Measurements from ENCODE around the gene CCDC171.
"Not testable (repeated sequence)": the region's sequence is repeated elsewhere in the genome, so short reads cannot be mapped to it uniquely, and the experiment has no call there.

CCDC171 gene

DNA sequence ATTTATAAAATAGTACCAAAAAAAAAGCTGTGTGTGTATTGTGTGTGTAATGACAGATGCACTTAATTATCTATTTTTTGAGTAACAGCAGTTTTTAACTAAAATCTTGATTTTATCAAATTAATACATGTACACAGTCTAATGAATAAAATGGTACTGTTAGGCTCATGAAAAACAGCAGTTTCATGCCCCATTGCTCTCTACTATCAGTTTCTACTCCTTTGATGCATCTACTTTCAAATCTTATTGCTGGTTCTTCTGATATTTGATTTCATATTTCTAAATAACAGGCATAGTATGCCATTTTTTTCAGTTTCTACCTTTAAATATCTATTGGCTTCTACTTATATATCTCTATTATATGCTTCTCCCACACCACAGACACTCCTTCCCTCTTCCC is 117.4 kb downstream of the CCDC171 start:
- H3K27ac ChIP-seq = no peak overlapping the region
- no peak for DNase-seq (ENCODE audit: low read depth, low spot score)

DNA sequence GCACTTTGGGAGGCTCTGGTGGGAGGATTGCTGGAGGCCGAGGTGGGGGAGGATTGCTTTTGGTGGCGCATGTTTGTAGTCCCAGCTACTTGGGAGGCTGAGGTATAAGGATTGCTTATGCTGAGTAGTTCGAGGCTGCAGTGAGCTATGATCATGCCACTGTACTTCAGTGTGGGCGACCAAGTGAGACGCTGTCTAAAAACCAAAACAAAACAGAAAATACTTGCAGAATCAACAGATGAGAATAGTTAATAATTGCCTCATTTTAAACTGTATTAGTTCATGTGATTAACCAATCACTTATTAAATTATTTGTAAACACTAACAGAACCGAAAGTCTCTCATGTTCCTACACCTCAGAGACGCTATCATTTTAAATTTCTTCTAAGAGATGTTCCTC is 118.1 kb downstream of the CCDC171 start:
- no peak for DNase-seq (ENCODE audit: low read depth, low spot score)
- H3K27ac ChIP-seq = no peak overlapping the region

DNA sequence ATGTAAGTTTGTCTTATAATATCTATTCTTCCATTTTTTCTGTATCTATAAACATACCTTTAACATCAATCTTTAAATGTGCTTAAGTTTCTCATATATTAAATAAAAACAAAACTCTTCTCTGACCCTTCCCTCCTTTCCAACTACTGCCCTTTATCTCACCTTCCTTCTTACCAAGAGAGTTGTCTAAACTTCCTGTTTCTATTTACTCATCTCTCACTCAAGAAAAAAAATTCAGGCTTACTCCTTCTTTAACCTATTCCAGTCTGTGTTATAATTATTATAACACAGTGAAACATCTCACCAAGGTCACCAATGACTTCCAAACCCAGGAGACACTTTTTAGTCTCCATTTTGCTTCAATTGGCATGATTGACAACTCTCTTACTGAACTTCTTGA is 140.9 kb downstream of the CCDC171 start:
- no peak overlapping the region for H3K27ac ChIP-seq
- no peak for DNase-seq (ENCODE audit: low read depth, low spot score)

DNA sequence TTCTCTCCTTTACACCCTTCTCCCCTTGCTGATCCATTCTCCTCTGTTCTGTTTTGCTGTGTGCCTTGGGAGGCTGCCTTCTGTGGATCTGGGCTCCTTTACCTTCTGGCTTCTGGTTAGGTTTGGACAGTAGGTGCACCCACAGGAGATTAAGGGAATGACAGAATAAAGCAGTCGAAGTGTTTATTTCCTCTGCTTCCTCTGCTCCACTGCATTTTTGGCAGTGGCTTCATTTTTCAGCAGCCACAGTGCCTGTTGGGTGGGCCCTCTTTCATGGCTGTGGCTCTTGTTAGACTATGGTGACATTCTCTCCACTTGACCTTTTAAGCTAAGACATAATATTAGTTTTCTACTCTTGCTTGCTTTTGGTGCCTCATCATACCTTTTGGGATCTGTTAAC is 144.1 kb downstream of the CCDC171 start:
- DNase-seq (ENCODE audit: low read depth, low spot score) = no peak
- no peak overlapping the region for H3K27ac ChIP-seq

DNA sequence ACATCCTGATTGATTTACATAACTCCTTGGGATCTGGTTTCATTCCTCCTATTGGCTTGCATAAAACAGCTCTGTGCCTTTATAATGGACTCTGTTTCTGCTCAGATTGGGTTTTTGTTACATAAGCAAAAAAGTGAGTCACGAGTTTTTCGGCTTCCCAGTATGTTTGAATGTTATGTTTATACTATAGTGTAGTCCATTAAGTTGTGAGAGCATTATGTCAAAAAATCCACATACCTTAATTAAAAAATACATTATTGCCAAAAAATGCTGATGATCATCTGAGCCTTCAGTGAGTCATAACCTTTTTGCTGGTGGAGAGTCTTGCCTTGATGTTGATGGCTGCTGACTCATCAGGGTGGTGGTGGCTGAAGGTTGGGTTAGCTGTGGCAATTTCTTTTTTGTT is 144.6 kb downstream of the CCDC171 start:
- H3K27ac ChIP-seq = no peak overlapping the region

DNA sequence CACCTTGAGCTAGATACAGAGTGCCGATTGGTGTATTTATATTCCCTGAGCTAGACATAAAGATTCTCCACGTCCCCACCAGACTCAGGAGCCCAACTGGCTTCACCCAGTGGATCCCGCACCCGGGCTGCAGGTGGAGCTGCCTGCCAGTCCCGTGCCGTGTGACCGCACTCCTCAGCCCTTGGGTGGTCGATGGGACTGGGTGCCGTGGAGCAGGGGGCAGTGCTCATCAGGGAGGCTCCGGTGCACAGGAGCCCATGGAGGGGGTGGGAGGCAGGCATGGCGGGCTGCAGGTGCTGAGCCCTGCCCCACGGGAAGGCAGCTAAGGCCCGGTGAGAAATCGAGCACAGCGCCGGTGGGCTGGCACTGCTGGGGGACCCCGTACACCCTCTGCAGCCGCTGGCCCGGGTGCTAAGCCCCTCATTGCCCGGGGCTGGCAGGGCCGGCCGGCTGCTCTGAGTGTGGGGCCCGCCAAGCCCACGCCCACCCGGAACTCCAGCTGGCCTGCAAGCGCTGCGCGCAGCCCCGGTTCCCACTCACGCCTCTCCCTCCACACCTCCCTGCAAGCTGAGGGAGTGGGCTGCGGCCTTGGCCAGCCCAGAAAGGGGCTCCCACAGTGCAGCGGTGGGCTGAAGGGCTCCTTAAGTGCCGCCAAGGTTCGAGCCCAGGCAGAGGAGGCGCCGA is 147.2 kb downstream of the CCDC171 start:
- not testable (repeated sequence) for H3K27ac ChIP-seq; DNase-seq (ENCODE audit: low read depth, low spot score)

More for the DNA sequence above, 144.6 kb downstream of the CCDC171 start:
- peak; percentile 2 for DNase-seq (ENCODE audit: low read depth, low spot score)

DNA sequence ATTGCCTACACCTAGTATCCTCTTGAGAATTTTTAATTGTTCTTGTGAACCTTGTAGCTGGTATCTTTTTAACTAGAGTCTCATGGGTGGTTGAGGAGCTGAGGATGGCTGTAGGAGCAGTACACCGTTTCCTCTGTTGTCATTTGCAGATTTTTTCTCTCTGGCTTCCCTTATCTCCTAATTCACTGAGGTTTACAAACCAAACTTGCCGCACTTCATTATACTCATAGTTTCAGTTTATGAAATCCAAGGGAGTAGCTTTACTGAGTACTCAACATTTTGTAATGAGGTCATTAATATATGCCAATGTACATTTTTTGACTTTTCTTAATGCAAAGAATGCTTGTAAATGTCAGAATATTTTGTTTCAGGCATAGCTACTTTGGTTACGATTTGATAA is 154.2 kb downstream of the CCDC171 start:
- DNase-seq (ENCODE audit: low read depth, low spot score) = no peak

DNA sequence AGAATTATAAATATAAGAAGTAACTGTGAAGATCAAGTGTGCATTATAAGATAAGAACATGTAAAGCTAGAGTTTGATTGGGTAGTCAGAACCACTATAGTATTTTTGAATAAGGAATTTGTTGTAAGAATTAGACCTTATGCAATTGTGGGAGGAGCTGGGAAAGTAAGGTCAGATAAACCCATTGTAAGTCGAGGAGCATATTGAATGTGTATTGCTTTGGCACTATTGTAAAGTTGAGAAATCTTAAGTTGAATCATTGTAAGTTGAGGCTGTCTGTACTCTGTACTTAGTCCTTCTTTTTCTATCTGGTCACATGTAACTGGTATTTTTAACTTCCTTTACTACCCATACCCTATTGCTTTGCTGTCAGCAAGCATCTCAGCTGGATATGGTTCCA is 158.7 kb downstream of the CCDC171 start:
- H3K27ac ChIP-seq = no peak overlapping the region
- no peak for DNase-seq (ENCODE audit: low read depth, low spot score)

More for the DNA sequence above, 154.2 kb downstream of the CCDC171 start:
- no peak overlapping the region for H3K27ac ChIP-seq

DNA sequence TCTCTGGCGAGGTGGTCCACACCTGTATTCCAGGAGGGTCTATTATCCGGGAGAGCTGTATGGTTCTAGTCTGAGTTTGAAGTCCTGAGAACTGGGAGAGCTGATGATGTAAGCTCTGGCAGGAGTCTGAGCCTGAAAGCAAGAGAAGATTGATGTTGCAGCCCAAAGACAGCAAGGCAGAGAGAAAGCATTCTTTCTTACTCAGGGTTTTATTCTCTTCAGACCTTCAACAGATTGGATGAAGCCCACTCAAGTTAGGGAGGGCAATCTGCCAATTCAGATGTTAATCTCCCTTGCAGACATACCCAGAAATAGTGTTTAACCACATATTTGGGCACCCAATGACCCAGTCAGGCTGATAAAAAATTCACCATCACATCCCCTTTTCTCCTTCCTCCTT is 159.1 kb downstream of the CCDC171 start:
- DNase-seq (ENCODE audit: low read depth, low spot score) = no peak

DNA sequence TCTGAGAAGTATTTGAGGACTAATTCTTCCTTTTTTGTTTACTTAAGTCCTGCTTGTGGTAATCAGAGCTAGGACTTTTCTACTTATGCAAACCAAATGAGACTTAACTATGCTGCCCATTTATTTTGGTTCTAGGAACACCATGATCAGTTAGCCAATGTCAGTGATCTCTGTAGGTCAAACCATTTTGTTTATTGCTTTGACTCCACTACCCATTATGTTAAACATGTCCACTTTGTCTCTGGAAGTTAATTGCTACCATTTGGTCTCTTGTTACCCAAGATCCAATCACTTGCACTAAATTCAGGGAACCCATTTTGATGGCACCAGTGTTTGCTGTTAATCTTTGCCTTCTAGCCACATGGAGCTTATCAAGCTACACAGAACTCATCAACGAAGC is 161.9 kb downstream of the CCDC171 start:
- H3K27ac ChIP-seq = no peak overlapping the region
- no peak for DNase-seq (ENCODE audit: low read depth, low spot score)

More for the DNA sequence above, 159.1 kb downstream of the CCDC171 start:
- H3K27ac ChIP-seq = no peak overlapping the region

DNA sequence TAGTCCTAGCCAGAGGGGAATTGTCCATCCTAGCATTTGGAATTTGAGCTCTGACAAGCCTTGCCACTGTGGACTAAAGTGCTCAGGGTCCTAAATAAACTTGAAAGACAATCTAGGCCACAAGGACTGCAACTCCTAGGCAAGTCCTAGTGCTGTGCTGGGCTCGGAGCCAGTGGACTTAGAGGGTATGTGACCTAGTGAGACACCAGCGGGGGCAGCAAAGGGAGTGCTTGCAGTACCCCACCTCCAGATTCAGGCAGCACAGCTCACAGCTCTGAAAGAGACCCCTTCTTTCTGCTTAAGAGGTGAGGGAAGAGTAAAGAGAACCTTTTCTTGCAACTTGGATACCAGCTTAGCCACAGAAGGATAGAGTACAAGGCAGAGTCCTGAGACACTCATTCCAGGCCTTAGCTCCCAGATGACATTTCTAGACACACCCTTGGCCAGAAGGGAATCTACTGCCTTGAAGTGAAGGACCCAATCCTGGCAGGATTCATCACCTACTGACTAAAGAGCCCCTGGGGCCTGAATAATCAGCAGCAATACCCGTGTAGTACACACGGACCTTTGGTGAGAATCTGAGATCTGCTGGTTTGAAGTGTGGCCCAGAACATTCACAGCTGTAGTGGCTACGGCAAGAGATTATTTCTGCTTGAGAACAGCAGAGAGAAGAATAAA is 164.6 kb downstream of the CCDC171 start:
- H3K27ac ChIP-seq = no peak overlapping the region
- no peak for DNase-seq (ENCODE audit: low read depth, low spot score)

DNA sequence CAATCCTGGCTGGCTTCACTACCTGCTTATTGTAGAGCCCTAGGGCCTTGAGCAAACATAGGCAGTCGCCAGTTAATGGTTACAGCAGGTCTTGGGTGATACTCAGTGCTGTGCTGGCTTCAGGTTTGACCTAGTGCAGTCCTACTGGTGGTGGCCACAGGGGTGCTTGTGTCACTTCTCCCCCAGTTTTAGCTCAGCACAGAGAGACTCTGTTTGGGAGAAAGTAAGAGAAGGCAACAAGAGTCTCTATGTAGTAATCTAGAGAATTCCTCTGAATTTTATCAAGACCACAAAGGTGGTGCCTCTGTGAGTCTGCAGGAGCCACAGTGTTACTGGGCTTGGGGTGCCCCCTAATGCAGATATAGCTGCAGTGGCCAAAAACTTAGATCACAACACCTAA is 165.6 kb downstream of the CCDC171 start:
- no peak for DNase-seq (ENCODE audit: low read depth, low spot score)
- no peak overlapping the region for H3K27ac ChIP-seq

DNA sequence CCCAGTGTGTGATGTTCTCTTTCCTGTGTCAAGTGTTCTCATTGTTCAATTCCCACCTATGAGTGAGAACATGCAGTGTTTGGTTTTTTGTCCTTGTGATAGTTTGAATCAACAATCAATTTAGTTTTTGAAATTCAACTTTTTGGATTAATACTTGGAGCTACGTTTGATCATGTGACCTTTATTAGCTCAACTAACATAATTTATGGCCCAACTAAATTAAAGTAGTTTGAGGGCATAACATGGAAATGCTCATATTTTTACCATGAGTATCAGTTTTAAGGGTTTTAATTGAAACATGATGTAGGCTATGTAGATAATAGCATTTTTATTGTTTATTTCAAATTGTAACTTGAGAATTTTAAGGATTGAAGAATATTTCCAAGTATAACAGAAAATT is 168.0 kb downstream of the CCDC171 start:
- DNase-seq (ENCODE audit: low read depth, low spot score) = no peak
- no peak overlapping the region for H3K27ac ChIP-seq

DNA sequence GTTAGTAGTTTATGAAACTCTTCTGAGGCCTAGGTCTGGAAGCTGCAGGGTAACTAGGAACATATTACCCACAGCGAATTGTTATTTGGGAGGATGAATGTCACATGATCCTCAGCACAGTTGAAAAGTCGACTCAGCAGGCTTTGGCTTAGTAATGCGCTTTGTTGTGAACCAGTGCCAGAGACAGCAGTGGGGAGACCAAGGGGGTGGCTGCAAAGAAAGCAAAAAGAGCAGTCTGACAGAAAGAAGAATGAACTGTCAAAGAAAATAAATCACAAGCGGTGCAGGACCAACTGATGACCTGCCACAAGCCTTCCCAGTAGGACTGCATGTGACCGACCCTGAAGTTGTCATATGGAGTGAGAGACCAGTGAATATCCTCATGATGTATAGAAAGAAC is 170.0 kb downstream of the CCDC171 start:
- no peak overlapping the region for H3K27ac ChIP-seq
- DNase-seq (ENCODE audit: low read depth, low spot score) = no peak

DNA sequence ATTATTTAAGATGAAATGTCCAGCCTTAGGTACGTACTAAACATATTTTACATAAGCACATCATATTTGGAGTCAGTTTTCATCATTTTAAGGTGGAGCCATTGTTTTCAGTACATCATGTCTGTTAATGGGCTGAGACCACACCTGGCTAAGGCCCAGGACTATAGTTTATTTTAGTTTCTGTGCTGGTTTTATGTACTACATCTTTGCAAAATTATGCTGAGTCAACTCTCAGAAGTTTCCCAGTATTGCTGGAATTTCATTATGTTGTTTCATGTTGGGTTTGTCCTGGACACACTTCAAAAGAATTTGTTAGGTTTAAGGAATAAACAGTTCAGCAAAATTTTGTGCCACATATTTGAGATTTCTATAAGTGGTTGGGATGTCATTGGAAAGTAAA is 171.2 kb downstream of the CCDC171 start:
- no peak for DNase-seq (ENCODE audit: low read depth, low spot score)
- no peak overlapping the region for H3K27ac ChIP-seq

DNA sequence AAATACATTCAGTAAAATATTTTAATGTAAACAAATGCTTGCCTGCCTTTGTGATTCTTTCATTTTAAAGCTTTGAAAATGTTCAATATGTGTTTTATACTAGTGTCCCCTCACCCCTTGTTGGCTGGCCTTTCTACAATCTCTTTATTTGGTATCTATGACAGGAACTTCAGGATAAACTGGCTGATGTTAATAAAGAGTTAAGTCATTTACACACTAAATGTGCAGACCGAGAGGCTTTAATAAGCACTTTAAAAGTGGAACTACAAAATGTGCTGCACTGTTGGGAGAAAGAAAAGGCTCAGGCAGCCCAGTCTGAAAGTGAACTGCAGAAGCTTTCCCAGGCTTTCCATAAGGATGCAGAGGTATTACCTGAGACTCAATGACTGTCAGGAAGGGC is 171.8 kb downstream of the CCDC171 start:
- H3K27ac ChIP-seq = no peak overlapping the region
- DNase-seq (ENCODE audit: low read depth, low spot score) = no peak

DNA sequence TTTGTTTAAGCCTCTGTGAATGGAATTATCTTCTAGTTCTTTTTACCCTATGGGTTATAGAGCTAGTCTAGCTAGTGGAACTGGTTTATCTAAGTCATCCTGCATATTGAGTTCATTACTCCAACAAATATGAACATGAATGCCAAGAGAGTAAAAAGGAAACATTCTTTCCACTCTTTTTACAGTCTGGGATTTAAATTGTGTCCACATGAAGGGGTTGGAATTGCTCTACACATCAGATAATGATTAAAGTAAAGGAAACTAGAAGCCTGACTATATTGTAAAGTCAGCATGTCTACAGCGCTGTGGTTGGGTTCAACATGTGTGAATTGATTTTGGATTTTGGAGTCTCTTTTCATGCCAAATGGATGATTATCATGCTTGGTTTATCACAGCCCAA is 173.1 kb downstream of the CCDC171 start:
- H3K27ac ChIP-seq = no peak overlapping the region
- no peak for DNase-seq (ENCODE audit: low read depth, low spot score)

DNA sequence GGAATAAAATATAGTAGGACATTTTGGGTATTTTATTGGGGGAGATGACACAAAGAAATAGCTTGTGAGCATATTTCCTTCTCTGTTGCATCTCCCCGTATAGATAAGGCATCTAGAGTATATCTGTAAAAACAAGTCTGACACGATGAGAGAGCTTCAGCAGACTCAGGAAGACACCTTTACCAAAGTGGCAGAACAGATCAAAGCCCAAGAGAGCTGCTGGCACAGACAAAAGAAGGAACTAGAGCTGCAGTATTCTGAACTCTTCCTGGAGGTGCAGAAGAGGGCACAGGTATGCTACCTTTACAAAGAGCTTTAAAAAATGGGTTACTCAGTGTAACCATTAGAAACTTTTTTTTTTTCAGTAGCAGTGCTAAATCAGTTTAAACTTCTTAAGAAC is 176.7 kb downstream of the CCDC171 start:
- no peak for DNase-seq (ENCODE audit: low read depth, low spot score)
- H3K27ac ChIP-seq = no peak overlapping the region

DNA sequence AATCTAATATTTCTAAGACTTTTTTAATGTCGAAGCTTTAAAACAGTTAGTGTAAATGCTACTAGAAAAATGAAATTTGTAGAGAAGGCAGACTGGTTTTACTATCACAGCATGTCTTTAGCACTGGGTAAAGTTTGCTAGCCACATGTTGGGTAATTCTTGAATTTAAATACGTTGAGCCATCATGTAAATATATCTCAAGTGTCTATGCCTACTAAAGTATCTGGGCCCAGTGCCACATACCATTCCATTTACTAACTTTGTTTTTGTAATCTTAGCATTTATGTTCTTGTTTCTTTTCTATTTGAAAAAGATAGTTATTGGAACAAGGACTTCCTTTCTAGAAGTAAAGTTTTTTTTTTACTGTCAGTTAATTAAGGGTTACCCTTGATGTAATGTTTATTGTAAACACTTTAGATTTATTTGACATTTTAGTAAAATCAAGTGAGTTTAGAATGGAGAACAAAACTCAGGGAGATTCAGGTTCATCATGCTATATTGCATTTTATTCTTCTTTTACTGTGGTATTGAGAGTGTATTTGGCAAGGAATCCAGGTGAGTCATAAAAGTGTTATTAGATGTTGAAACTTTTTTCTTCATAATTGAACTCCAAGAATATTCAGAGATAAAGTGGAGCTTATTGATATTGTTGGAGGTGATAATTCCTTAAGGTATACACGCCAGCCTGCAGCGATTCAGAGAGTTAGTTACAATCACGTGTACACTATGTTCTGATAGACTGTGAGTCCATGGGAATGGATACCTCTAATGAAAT is 182.4 kb downstream of the CCDC171 start:
- H3K27ac ChIP-seq = peak overlapping the region; percentile 61
- peak; percentile 61 for DNase-seq (ENCODE audit: low read depth, low spot score)

DNA sequence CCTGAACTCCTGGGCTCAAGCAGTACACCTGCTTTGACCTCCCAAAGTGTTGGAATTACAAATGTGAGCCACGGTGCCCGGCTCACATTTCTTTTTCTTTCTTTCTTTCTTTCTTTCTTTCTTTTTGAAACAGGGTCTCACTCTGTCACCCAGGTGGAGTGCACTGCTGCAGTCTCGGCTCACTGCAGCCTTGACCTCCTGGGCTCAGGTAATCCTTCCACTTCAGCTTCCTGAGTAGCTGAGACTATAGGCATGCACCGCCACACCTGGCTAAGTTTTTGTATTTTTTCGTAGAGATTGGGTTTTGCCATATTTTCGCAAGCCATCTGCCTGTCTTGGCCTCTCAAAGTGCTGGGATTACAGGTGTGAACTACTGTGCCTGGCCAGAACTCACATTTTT is 183.7 kb downstream of the CCDC171 start:
- no peak for DNase-seq (ENCODE audit: low read depth, low spot score)
- no peak overlapping the region for H3K27ac ChIP-seq

DNA sequence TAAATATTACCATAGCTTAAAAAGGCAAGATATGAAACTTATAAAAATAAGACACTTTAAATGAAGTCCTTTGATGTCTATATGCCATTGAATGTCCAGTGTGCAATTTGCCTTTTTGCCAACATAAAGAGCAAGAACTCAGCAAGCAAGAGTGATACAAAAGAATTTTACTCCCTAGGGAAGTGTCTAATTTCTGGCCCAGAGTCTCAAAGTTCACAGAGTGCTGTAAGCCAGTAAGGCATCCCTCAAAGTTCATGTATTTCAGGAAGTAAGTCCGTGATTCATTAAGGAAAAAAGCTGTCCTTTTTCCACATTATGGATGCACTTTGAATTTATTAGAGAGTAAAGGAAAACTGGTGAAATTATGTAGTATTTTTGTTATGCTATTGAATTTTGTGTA is 185.2 kb downstream of the CCDC171 start:
- DNase-seq (ENCODE audit: low read depth, low spot score) = no peak
- no peak overlapping the region for H3K27ac ChIP-seq

Measured in epithelial cell of prostate (primary cell).